Activated CD4-positive, alpha-beta T cell treated with anti-CD3 and anti-CD28 coated beads, Interleukin-2, amount 50 U/mL, for 48 hours (primary cell): ENCODE data around the gene TFDP1.

Source experiments
- DNase-seq, 2 experiments: peaks; one replicate each; pipeline ENCODE4 v3.0.0-alpha.2; 2020

The TFDP1 gene

GRCh38 chr13:113667771-113668490, 83.4 kb downstream of the TFDP1 start:
- no peak for DNase-seq

GRCh38 chr13:113668491-113668971, 84.0 kb downstream of the TFDP1 start:
- no peak for DNase-seq

GRCh38 chr13:113669231-113669754, 84.7 kb downstream of the TFDP1 start:
- DNase-seq: no peak

GRCh38 chr13:113669755-113670341, 85.3 kb downstream of the TFDP1 start:
- no peak for DNase-seq

- no peak for DNase-seq
These were observed 86.0 kb downstream of the TFDP1 start for GRCh38 chr13:113670541-113670940.

GRCh38 chr13:113671066-113672001, 86.8 kb downstream of the TFDP1 start:
- no peak for DNase-seq

GRCh38 chr13:113672002-113672651, 87.6 kb downstream of the TFDP1 start:
- no peak for DNase-seq
